Activated CD4-positive, alpha-beta T cell treated with anti-CD3 and anti-CD28 coated beads, Interleukin-2, amount 50 U/mL, for 4 hours (primary cell): ENCODE results near the gene OCA2.

Experiments used
- DNase-seq, 2 experiments: peaks; one replicate each; pipeline ENCODE4 v3.0.0-alpha.2; 2020

Gene OCA2

DNA sequence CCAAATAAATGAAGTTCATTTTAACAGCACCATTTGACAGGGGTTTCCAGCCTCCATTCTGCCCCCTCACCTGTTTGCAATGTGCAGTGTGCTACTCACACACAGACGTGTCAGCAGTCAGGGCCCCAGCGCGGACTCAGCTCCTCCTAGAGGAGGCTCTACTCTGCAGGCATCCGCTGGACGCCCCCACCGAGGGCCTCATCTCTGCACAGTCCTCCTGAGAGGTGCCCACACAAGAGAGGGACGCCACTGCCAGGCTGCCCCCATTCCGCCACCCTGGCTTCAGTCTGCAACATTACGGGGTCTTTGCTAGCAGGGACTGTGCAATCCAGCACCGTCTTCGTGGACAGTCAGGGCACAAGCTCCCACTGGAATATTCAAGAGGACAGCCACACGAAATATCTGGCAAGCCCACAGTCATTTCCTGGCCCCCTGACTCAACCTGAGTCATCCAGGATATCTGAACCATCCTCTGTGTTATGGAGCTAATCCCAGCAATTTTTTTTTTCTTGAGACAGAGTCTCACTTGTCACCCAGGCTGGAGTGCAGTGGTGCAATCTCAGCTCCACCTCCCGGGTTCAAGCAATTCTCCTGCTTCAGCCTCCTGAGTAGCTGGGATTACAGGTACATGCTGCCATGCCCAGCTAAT lies 255.0 kb downstream of the OCA2 start:
- no peak for DNase-seq

DNA sequence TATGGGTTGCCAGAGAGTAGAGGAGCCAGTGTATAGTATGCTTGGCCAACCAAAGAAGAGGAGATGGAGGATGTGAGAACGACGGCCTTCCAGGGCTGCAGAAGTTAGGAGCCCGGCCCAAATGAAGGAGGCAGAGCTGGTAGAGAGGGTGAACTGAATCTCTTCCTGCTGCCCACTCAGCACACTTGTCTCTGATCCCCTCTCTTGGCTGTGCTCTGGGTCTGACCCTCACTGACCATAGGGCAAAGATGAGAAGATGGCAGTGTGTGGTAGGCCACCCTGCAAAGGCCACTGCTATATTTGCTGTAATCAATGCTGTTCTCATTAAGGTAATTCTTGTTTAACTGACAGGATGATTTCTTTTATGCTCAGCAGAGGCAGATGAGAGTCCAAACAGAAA lies 256.0 kb downstream of the OCA2 start:
- DNase-seq: no peak

DNA sequence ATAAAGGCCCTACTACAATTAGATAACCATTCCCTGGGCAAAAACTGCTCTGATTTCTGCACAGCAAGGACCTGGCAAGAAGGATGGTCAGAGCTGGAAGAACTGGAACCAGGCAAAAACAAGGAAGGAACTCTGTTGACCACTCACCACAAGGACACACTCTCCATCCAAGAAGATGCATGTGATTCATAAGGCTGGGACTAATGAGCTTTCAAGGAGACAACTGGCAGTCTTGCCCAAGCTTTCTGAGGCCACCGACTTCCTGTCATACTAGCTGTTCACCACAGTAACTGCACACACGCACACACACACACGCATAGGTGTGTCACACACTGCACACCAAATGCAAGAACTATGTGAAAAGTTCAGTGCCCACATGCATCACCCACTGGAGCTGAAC lies 256.6 kb downstream of the OCA2 start:
- DNase-seq: no peak

DNA sequence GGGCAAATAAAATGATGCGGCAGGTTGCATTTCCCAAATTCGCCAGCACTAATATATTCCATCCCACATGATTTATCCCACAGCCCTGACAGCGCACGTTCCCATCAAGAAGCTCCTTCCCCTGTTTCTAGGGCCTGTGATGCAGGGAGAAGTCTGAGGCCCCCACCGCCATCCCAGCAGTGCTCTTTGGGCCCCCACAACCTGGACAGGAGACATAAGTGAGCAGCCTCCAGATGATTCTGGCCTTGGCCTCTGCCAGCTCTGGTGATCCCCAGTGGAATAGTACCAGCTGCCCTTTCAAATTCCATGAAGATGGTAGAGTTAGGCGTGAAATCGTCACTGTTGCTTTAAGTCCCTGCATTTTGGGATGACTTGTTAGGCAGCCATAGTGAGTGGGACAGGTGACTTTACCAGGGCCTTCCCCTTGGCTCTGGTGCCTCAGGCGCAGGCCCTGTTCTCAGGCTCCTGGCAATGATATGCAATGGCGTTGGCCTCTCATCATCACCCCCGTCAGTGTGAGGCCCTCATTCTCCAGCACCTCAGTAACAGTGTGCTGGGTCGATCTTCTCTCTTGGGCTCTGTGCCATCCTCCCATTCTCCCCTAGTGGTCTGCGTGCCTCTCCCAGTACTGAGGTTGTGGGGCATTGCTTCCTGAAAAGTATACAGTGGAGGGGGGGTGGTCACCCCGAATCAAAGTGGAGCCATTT lies 263.7 kb downstream of the OCA2 start:
- DNase-seq: no peak

DNA sequence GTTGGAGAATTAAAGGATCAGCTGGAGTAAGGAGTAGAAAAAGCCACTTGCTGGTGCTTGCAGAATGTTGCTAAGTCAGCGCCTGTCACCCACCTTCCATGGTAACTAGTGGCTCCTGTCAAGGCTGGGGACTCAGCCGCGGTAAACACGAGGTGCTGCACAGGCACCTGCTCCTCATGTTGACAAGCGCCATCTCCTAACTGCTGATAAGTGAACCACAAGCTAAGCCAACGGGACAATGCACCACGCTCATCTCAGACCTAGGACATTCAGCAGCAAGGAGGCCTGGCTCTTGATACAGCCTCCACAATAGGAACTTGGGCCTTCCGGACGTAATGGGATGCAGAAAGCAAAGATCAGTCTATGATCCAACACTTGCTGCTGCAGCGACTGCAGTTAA lies 264.4 kb downstream of the OCA2 start:
- no peak for DNase-seq

DNA sequence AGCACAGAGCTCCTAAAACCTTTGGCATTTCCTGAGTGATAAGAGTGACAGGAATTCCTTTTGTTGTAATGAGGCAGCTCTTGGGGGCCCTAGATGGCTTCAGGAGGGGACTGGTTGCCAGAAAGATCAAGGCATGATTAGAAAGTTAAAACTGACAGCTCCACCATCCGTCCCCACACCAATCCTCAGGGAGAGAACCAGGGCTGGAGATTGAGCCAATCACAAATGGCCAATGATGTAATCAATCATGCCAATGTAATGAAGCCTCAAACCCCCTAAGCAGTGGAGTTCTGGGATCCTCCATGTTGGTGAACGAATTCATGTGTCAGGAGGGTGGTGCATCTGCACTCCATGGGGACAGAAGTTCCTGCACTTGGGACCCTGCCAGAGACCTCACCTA lies 265.1 kb downstream of the OCA2 start:
- DNase-seq: no peak

DNA sequence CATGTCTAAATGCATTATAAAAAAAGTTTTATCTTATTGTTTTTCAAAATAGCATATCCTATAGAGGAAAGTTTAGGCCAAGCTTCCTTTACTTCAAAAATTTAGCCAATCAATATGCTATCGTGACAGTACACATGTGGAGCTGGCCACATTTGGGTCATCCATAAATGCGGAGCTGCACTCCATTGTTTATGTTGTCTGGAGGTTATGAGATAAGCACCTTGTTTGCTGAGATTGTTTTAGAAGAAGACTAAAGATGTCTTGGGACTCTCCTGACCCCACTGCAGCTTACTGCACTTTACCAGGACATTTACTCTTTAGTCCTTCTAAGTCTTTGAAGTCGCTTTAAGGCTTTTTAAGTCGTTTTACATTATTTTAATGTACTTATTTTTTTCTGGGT lies 265.9 kb downstream of the OCA2 start:
- DNase-seq: no peak

DNA sequence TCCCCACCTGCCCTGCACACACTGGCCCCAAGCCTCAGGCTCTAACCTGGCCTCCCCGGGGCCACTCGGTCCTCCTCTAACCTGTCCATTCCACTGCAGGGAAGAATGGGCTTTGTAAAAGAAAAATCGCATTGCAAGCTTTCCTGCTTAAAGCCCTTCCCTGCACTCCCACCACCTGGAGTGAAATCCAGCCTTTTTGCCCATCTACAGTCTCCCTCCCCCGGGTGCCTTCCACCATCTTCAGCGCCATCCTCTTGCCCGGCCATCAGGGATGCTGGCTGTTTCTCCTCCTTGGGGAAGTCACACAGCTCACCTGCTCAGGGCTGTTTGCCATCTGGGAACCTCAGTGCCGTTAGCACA lies 266.9 kb downstream of the OCA2 start:
- no peak for DNase-seq

DNA sequence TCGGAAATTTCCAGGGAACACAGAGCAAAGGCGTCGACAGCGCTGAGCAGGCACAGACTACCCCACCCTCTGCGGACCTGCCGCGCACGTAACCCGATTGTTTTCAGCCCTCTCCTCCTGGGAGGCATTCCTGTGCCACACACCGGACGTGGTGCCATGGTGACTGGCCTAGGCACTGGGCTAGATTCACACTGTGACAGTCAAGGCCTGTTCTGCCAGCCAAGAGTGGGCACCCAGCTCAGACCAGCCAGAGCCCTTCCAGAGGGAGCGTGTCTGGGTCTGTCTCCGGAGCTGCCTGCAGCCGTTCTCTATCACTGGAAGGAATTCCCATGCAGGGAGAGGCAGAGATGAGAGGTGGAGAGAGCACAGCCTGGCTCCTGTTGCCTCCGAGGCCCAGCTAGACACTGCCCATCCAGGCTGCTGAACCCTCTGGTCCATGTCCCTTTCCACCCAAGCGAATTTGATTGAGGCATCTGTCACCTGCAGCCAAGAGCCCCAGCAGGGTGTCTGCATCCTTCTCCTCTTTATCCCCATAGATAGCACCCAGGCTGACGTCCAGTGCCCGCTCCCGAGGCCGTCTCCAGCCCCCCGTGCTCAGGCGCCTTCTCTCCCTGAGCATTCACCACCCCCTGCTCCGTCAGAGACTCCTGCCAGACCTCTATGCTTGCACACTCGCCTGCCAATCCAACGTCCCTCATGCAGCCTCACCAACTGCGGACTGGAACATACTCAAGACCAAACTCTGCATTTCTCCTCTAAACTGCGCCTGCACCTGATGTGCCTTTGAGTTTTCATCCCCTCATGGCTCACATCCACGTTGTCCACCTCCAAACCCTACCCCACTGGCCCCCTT lies 267.5 kb downstream of the OCA2 start:
- DNase-seq: no peak

DNA sequence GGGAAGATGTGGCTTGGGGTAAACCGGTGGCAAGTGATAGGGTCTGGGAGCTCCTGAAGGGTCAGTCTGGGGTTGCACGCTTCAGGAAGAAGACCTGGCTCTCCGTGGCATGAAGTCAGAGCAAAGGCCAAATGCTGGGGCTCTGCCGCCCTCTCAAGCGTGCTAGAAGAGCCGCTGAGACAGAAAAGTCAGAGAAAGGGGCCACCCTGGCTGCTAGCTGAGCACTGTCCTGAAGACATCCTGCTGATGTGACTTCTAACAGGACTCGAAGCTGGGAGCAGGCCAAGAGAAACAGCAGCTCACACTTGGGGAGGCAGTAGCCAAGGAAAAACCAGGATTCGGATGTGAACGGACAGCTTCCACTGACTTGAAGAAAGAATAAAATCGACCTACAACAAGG lies 270.4 kb downstream of the OCA2 start:
- DNase-seq: no peak

DNA sequence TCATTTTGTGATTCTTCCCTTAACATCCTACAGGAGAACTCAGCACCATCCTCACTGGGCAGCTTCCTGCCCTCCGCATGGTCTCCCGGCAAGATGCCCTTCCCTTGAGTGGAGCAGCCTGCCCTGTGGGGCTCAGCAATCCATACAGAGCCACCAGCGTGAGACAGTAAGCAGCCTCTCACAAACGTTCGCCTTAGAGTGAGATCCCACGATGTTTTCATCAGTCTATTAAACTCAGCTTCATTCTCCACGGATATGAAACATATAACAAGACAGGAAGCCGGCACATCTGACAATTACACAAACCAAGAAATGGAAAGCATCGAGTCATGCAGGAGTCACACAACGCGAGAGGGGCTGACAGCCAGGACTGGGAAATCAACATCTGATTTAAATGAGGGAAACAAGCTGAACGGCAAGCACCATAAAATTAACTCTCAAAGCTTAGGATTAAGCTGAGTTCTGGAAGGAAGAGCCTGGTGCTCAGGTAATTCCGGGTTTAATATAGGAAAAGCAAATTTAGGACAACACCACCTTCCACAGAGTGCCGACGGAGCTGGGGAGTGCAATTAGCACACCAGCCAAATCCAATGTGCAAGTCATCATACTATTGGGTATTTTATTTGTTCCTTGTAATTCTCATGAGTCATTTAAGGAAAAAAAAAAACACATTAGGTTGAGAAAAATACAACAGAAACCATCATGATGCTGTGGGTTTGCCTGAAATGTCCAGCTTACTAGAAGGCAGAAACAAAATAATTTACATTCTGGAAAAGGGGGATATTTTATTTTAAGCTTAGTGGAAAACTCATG lies 272.0 kb downstream of the OCA2 start:
- DNase-seq: no peak

DNA sequence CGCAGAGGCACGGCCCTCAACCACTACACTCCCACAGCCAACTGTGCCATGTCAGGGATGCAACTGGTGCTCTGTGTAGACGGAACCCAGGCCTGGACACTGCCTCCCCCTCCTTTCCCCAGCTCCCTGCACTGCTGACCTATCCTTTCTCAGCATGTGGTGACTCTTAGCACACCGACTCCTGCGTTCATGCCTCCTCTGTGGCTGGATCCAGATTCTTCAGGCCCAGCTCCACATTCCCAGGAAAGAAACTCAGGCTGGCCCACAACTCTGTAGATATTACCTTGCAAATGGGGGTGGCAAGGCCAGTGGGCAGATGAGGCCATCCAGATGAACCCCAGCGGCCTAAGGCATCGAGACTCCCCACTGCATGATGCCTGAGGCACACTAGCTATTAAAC lies 272.7 kb downstream of the OCA2 start:
- no peak for DNase-seq

DNA sequence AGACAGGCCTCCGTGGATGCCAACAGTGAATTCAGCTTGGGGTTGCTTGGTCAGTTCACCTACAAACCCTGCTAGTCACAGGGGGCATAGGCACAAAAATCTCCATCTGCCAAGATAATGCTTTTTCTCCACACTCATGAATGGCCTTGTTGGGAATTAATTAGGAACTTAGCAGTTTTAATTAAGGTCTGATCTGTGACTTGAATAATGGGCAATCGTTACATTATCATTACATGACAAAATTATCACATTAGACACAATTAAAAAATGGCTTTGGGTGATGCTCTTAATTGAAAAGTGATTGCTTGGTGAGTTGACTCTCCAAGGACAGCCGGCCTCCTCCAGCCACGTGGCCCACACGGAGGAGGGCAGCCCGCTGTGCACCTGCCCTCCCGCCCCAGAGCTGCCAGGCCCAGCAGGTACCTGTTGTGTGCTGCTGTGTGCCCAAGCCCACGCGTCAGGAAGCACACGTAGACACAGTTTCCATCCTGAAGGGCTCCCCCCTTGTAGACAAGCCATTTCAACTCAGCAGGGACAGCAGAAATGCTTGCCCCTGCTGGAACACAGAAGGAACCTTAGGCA lies 274.2 kb downstream of the OCA2 start:
- no peak for DNase-seq

DNA sequence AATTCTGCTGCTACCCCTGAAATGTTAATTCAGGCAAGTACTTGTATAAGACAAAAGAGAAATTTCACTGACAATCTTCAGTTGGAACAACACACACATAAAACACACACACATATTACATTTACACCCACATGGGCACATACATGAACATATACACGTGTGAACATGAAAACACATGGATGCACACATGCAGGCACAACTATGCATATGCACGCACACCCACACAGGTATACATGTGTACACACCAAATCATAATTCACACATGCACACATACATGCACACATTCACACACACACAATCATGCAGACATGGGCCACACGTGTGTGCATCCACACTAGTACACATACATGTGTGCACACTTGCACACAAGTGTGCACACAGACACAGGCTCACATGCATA lies 277.8 kb downstream of the OCA2 start:
- DNase-seq: no peak

DNA sequence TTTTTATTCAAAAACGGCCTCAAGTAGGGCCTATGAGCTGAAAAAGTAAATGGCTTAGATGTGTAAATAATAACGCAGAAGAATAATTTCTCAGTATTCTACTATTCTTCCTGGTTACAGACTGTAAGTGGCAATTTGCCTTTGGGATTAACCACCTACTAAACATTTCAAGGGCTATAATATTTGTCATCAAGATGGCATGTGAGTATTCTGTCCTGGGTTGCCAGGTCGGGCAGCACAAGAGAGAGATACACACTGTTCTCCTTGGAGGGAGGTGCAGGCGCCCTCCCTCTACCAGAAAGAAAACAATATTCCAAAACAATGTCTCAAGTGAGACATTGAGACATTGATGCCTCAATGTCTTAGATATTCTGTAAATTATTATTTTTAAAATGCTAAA lies 278.4 kb downstream of the OCA2 start:
- no peak for DNase-seq

DNA sequence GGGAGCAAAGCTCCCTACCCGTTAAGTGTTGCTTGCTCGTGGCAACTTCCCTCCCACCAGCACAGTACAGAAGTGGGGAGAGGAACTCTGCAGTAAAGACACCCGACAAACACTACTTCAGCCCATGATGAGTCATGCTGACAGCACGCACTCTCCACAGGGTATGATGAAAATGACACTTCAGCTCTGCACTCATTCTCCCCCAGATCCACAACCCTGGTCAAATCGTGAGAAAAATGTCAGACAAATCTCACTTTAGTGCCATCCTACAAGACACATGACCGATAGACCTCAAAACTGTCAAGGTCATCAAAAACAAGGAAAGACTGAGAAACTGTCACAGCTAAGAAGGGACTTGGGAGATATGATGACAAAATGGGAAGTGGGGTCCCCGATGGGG lies 278.9 kb downstream of the OCA2 start:
- no peak for DNase-seq

DNA sequence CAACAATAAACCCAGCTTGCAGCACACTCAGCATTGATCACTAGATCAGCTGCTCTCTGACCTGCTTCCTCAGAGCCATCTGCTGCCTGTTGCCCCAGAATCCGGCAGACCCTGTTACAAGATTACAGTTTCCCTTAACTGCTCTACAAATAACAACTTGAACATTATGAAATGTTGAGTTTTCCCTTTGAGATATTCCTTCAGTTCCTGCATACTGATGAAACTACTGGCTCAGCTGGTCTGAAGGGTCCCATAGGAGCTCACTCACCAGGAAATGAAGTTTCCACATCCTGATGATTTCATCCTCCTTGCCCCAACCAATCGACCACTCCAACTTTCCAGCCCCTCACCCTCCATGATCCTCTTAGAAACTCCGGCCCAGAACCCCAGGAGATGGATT lies 281.9 kb downstream of the OCA2 start:
- no peak for DNase-seq

DNA sequence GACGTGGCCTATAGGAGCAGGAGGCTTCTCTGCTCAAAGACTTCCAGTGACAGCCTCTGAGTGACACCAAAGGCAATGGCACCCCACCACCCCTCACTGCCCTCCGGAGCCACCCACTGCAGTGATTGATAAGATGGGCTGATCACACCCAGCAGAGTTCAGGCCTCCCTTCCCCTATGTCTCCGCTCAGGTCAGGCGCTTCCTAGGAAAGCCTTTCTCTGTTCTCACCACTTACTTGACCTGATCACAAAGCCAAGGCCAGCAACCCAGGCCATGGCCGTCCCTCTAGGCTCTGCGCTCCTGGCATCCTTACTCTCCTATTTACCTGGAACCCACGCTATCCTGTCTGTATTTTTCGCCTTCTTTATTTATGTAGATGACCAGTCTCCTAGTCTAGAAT lies 282.3 kb downstream of the OCA2 start:
- DNase-seq: no peak

DNA sequence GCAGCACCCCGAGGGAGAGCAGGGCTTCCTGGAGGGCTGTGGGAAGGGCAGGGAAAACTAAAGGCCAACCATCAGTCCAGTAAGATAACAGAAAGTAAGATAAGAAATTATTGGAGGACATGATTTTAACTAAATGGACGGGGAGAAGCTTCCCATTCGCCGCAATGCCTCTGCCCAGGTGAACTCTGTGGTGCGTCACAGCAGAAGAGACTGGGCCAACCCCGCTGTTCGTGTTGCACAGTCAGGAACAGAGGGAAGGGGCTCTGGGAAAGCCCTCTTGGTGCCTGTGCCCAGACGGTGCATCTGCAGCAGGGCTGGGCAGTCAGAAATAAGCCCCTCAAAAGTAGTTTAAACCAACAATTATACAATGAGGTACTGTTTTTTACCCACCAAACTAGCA lies 284.1 kb downstream of the OCA2 start:
- no peak for DNase-seq

DNA sequence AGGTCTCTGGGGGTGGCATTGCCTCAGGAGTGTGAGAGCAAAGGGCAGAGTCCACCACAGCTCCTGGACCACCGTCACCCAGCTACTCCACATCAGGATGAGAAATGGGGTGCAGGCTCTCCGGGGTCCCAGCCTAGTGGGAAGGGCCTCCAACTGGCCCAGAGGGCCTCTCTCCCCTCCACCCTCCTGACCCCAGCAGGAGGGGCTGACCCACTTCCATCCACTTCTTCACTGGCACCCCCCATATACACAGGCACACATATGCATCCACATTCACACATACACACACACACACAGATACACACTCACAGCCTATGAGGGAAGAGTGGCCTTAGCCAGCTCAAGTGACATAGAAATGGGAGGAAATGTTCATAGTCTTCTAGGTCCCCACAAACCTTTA lies 286.0 kb downstream of the OCA2 start:
- no peak for DNase-seq

DNA sequence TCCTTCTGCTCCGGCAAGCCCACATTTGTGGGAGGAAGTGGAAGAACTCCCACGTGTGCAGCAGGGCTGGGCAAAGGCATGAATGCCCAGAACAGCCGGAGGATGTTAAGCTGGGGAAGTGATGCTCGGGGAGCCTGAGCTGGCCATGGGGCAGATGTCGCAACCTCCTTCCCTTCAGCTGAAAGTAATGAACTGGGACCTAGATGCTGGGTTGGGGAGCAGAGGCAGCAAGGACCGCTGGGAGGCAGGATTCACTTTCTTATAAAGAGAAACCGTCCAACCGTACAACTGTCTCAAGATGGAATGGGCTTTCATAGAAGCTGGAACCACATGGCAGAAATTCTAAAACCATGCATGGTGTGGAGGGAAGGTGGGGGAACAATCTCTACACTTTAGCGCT lies 290.9 kb downstream of the OCA2 start:
- DNase-seq: no peak

DNA sequence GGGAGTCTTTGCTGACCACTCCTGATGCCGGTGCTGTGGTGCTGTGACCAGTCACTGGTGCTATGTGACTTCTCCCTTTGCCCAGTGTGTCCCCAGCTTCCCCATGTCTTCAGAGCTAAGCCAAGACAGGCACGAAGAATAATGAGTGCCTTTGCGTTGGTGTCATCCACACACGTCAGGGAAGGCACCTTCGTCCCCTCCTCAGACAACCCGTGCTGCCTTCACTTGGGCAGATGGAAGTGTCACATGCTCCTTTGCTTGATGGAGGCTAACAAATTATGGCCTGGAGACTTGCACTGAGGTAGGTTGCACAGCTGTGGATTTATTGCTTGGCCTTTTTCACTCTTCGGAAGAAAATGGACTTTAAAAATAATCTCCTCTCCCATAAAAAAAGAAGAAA lies 291.8 kb downstream of the OCA2 start:
- no peak for DNase-seq

DNA sequence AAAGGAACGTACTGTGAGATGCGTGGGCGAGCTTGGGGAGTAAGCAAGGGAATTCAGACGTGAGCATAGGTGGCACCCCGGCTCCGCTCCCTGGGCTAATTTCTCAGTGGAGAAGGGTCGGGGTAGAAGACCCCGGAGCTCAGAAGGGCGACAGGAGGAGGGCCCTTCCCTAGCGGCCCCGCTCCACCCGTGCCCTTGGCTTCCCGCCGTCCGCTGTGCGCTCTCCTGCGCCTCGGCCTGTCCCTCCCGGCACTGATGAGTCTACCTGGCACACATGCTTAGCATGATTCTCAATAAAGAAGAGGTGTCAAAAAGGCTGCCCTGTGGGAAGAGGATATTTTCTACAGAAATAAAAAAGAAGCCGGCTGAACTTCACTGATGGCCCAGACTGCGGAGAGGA lies 292.7 kb downstream of the OCA2 start:
- DNase-seq: no peak
